Breast epithelium (tissue), 3 donors: ENCODE results near the gene CRY1.

Source experiments
- POLR2A ChIP-seq: fragments of 450-650 bp; IDR thresholded peaks from one replicate; pipeline ENCODE4 v1.6.1; 2016; ENCODE audit warnings: antibody characterized with exemption, mild to moderate bottlenecking, moderate library complexity
- TF ChIP-seq, protein P1 (sequence below), 3 donors: fragments of 450-650 bp; IDR thresholded peaks; one replicate each; pipeline ENCODE4 v1.5.1; 2016 to 2017; ENCODE audit warnings: antibody characterized with exemption in 3 of 3, mild to moderate bottlenecking in 3 of 3, moderate library complexity in 3 of 3

DNA sequence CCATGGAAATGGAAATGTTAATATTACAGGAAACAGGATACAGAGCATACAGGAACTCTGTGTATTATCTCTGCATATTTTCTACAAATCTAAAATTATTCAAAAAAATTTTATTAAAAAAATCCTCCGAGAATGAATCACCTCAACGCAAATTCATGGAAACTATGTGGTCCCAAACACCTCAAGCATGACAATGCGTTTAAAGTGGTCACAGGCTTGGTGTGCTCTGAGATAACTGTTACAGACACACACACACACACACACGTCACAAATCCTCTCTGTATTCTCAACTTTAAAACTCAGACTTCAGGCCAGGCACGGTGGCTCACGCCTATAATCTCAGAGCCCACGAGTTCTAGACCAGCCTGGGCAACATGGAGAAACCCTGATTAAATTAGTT, 61.1 kb downstream of the CRY1 start:
- TF ChIP-seq, protein P1, sequence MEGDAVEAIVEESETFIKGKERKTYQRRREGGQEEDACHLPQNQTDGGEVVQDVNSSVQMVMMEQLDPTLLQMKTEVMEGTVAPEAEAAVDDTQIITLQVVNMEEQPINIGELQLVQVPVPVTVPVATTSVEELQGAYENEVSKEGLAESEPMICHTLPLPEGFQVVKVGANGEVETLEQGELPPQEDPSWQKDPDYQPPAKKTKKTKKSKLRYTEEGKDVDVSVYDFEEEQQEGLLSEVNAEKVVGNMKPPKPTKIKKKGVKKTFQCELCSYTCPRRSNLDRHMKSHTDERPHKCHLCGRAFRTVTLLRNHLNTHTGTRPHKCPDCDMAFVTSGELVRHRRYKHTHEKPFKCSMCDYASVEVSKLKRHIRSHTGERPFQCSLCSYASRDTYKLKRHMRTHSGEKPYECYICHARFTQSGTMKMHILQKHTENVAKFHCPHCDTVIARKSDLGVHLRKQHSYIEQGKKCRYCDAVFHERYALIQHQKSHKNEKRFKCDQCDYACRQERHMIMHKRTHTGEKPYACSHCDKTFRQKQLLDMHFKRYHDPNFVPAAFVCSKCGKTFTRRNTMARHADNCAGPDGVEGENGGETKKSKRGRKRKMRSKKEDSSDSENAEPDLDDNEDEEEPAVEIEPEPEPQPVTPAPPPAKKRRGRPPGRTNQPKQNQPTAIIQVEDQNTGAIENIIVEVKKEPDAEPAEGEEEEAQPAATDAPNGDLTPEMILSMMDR (IDR thresholded peaks at IDR 0.05), result no peak
- TF ChIP-seq POLR2A, result no peak
